ENCODE data around the gene FAM217B.

The FAM217B gene

GRCh38 chr20:59977086-59977485 lies 36.9 kb downstream of the FAM217B start:
- no peak for DNase-seq (ENCODE audit: low spot score)

DNA sequence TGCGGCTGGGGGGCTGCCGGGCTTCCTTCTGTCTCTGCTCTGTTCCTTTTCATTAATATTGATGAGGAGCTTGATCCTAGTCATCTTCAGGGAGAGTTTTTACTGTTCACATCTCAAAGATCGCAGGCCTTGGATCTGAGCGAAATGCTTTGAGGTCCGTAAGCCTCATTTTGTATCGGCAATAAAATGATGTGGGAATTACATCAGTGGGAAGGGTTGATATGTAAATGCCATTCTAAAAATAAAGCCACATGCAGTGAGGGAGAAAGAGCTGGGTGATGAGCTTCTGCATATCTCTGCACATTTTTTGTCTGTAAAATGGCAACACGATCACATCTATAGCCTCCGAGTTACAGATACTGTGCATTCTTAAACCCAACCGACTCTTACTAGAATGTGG lies 42.9 kb downstream of the FAM217B start:
- DNase-seq (ENCODE audit: low spot score) = no peak

DNA sequence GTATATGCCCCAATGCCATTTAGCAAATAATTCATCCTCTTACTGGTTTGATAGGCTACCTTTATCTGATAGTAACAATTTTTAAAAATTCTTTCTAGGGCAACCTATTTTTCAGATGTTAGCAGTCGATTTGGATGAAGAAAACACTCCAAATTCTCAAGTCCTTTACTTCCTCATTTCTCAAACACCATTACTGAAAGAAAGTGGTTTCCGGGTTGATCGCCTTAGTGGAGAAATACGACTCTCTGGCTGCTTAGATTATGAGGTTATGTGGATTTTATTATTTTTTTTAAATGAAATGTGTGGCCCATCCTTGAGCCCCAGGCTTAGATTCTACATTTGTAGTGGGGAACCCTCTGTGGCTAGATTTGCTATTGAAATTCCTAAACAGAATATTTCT lies 44.4 kb downstream of the FAM217B start:
- no peak for DNase-seq (ENCODE audit: low spot score)

GRCh38 chr20:59985164-59985563 lies 45.0 kb downstream of the FAM217B start:
- no peak for DNase-seq (ENCODE audit: low spot score)

- DNase-seq (ENCODE audit: low spot score) = no peak
These were observed 45.7 kb downstream of the FAM217B start for GRCh38 chr20:59985864-59986263.

- DNase-seq (ENCODE audit: low spot score) = no peak
These were observed 46.9 kb downstream of the FAM217B start for GRCh38 chr20:59987135-59987534.

- DNase-seq (ENCODE audit: low spot score) = peak; percentile 55
These were observed 48.0 kb downstream of the FAM217B start for GRCh38 chr20:59988141-59988540.

DNA sequence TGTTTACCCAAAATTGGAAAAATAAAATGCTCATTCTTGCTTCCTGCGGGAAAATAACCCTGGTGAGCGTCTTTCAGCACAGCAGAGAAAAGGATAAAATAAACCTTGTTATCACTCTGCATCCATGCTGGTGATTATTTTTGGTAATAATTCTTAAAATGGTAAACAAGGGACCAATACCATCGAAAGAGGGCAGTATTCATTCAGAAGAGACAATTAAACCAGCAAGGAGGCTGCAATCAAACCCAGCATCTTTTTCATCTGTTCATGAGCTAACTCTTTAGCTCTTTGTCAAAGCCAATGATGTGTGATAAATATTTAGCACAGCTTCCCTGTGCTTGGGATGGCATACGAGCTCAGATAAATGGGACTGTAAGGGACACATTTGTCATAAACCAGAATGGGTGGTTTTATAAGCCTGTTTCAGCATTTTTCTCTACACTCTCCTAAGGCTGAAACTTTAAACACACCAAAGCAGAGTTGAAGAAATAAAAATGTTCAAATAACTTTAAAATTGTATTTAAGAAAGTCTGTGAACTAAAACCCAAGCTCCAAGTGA lies 52.4 kb downstream of the FAM217B start:
- DNase-seq (ENCODE audit: low spot score) = no peak

- DNase-seq (ENCODE audit: low spot score) = peak; percentile 25
These were observed 53.7 kb downstream of the FAM217B start for GRCh38 chr20:59993736-59994430.

DNA sequence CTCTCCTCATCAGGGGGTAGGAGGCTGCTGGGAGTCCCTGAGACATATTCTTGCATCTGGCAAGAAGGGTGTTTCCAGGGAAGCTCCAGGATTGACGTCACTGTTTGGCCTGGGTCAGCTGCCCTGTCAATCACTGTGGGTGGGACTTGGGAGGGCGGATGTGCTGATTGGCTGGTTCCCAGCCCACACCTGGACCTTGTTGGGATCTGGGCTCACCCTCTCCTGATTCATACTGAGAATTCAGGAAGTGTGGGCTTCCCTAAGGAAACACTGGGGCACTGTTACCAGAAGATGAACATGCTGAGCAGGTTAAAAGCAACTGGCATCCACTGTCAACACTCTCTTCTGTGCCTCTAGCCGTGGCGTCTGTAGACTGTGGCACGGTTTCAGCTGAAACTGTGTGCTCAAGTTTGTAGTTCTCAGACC lies 54.5 kb downstream of the FAM217B start:
- peak; percentile 90 for DNase-seq (ENCODE audit: low spot score)

DNA sequence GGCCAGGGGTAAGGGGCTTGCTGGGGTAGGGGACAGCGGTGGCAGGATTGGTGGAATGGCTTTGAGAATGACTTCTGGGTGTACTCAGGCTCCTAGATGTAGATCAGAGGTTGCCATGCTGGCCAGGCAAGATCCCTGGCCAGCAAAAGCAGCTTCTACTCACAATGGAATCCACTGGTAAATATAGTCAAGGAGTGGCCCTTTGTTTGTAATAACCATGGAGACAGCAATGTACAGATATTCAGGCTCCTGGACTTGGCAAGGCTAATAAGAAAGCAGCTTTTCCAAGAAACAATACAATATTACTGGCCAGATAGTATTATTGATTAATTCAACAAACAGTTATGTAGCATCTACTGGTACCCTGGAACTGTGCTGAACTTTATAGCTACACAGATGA lies 55.9 kb downstream of the FAM217B start:
- no peak for DNase-seq (ENCODE audit: low spot score)

DNA sequence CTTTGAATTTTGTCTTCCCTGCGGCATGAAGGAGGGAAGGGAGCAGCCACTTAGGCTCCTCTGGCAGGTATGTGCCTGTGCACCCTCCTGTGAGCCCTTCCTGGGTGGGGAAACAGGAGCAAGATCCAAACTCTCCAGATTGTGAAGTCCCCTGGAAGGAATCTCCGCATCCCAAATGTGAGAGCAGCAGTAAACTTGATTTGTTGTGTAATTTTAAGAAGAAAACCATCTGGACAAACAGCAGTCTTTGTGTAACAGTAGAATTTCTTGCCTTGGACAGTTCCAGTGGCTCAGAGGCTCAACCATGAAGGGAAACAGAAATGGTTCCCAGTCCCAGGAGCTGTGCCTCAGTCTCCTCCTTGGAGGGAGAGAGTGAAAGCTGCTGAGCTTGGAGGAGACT lies 57.7 kb downstream of the FAM217B start:
- no peak for DNase-seq (ENCODE audit: low spot score)

All from iPS-NIHi11 (cell line).